ENCODE data around the gene GMFB. TPM values are rescaled to one million over a fixed set of nuclear protein-coding genes. Genes with fewer than 3 reads are reported as not detected.

GMFB gene
- polyA plus RNA-seq, 2 of the 4 experiments (the other 2 are of a cell fraction) = 45.5 to 66.7 TPM

DNA sequence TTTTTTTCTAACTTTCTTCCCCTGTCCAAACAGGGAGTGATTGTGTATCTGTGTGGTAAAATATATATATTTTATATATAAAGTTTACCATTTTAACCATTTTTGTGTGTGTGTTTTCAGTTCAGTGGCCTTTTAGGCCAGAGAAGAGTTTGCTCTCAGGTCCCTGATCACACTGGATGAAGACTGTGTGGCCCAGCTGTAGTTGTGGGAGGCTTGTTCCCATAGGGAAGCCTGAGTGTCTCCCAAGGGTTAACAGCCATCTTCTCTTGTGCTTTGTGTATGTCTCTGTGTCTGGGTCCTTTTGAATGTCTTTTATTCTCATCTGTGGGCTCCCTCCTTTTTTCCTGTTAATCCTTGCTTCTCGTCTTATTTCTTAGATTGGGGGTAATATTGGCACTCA, 44.3 kb upstream of the GMFB start:
- ChIA-PET POLR2A (no interaction called here), CTCF (interaction anchor here (0.6 to 1.4 kb wide), 3 partner anchors 229 to 272 kb away, joined by 3 to 4 read pairs (median 4); no protein-coding TSS in a partner anchor)
- 93% methylated on average over 1 of the region's 1 CpG for WGBS (ENCODE audit: missing lambda C conversion rate)
- TF ChIP-seq BHLHE40 (IDR thresholded peaks at IDR 0.05; ENCODE audit: low read depth, low read length) (no peak), CBX8 (IDR thresholded peaks at IDR 0.05) (no peak), NFE2L2 (conservative IDR thresholded peaks at IDR 0.05; ENCODE audit: low read length) (no peak), FOXS1 (CRISPR knock-in tag; IDR thresholded peaks at IDR 0.05) (no peak), TFCP2L1 (CRISPR knock-in tag; IDR thresholded peaks at IDR 0.05) (no peak), RARB (CRISPR knock-in tag; IDR thresholded peaks at IDR 0.05) (no peak), SREBF2 (IDR thresholded peaks at IDR 0.05) (no peak), RCOR1 (IDR thresholded peaks at IDR 0.05; ENCODE audit: low read depth, low read length) (no peak)
- TF ChIP-seq, protein P1, sequence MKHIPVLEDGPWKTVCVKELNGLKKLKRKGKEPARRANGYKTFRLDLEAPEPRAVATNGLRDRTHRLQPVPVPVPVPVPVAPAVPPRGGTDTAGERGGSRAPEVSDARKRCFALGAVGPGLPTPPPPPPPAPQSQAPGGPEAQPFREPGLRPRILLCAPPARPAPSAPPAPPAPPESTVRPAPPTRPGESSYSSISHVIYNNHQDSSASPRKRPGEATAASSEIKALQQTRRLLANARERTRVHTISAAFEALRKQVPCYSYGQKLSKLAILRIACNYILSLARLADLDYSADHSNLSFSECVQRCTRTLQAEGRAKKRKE (CRISPR knock-in tag; IDR thresholded peaks at IDR 0.05; ENCODE audit: low read depth) = no peak
- TF ChIP-seq, protein P2, sequence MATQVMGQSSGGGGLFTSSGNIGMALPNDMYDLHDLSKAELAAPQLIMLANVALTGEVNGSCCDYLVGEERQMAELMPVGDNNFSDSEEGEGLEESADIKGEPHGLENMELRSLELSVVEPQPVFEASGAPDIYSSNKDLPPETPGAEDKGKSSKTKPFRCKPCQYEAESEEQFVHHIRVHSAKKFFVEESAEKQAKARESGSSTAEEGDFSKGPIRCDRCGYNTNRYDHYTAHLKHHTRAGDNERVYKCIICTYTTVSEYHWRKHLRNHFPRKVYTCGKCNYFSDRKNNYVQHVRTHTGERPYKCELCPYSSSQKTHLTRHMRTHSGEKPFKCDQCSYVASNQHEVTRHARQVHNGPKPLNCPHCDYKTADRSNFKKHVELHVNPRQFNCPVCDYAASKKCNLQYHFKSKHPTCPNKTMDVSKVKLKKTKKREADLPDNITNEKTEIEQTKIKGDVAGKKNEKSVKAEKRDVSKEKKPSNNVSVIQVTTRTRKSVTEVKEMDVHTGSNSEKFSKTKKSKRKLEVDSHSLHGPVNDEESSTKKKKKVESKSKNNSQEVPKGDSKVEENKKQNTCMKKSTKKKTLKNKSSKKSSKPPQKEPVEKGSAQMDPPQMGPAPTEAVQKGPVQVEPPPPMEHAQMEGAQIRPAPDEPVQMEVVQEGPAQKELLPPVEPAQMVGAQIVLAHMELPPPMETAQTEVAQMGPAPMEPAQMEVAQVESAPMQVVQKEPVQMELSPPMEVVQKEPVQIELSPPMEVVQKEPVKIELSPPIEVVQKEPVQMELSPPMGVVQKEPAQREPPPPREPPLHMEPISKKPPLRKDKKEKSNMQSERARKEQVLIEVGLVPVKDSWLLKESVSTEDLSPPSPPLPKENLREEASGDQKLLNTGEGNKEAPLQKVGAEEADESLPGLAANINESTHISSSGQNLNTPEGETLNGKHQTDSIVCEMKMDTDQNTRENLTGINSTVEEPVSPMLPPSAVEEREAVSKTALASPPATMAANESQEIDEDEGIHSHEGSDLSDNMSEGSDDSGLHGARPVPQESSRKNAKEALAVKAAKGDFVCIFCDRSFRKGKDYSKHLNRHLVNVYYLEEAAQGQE (IDR thresholded peaks at IDR 0.05) = no peak
- FAIRE-seq (no peak), ATAC-seq (no peak), DNase-seq (ENCODE audit: low read depth in 1 of 2, low spot score in 1 of 2) (no peak)
- no peak overlapping the region for H3K27ac ChIP-seq
- peaks cover 9% of the 10 kb centered on the region; the same call in 1 of the 3 replicates for H3K4me1 ChIP-seq
- no peak overlapping the region for H3K4me3 ChIP-seq
- H3K9me3 ChIP-seq = no peaks in the 10 kb centered on the region
- H3K4me2 ChIP-seq = no peak overlapping the region

DNA sequence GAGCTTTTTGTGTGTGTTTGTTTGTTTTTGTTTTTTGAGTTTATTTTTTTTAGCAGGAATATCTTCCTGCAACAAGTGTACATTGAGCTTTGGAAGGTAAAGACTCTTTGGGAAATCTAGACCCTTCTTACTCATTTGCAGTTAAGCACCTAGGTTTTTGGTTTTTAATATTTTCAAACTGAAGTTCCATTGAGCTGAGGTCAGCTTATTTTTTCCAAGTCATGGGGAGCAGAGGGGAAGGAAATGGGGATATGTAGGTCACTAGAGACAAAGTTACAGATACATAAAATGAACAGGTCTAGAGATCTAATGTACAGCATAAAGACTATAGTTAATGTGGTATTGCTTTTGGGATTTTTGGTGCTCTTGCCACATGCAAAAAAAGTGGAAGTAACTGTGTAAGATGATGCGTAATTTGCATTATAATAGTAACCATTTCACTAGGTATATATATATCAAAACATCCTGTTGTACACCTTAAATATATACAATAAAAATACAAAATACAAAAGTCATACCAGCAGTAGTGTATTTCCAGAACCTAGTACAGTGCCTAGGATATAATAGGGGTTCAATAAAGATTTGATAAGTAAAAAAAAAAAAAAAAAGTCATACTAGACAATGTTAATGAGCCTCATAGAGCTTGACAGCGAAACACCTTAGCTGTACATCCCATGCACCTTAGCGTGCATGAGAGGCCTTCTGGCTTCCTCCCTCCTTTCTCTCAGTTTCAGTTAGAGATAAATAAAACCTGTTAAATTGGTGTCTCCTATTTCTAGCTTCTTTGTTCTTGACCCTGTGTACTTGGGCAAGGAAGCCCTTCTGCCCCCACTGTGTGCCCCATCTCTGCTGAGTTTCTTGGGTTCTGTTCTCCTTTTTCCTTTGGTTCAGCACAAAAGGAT, 43.6 kb upstream of the GMFB start:
- ChIA-PET CTCF (interaction anchor here (0.6 to 1.4 kb wide), 5 partner anchors 23 to 273 kb away, joined by 3 to 5 read pairs (median 4); partner anchors contain the start of gene CGRRF1), POLR2A (no interaction called here)
- no peak for FAIRE-seq

DNA sequence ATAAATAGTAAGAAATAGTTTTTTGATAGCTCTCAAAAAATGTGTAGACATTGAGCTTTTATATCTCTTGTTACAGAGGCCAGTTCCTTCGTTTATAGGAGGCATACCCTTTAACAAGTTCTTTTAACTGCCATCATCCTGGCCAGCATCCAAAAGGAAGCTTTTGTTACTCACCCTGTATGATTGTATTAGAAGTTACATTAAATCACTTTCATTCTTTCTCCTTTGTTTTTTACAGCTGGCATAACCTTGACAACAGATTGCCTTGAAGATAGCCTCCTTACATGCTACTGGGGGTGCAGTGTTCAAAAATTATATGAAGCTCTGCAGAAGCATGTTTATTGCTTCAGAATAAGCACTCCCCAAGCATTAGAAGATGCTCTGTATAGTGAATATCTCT, 41.0 kb upstream of the GMFB start:
- TF ChIP-seq HOXB13 (CRISPR knock-in tag; IDR thresholded peaks at IDR 0.05; ENCODE audit: low read depth) = no peak
- no peak for TF ChIP-seq PHF8 (IDR thresholded peaks at IDR 0.05; ENCODE audit: borderline replicate concordance, low read depth)
- TF ChIP-seq JUN (IDR thresholded peaks at IDR 0.05) = no peak
- POLR2A ChIA-PET = interaction anchor here (1.1 kb wide), 1 partner anchor 20 kb away, joined by 4 read pairs; the partner anchor contains the start of gene CGRRF1
- FAIRE-seq = peak; percentile 61

More for the DNA sequence above, 43.6 kb upstream of the GMFB start:
- no peak for ATAC-seq
- Histone ChIP-seq H3K4me3 (no peak overlapping the region), H3K4me1 (peaks cover 4% of the 10 kb centered on the region; the same call in 1 of the 3 replicates), H3K4me2 (no peak overlapping the region), H3K27ac (no peak overlapping the region), H3K9me3 (no peaks in the 10 kb centered on the region)
- DNase-seq (ENCODE audit: low read depth in 1 of 2, low spot score in 1 of 2) = no peak
- TF ChIP-seq RAD21 (conservative IDR thresholded peaks at IDR 0.05 in 1 of 2, IDR thresholded peaks at IDR 0.05 in 1 of 2) = no peak
- peak; percentile 86 for TF ChIP-seq MAFK (IDR thresholded peaks at IDR 0.05; ENCODE audit: partially characterized antibody)
- WGBS (ENCODE audit: missing lambda C conversion rate) = 97% methylated on average over 3 of the region's 3 CpGs

More for the DNA sequence above, 41.0 kb upstream of the GMFB start:
- Histone ChIP-seq H3K27ac (no peak overlapping the region), H3K4me3 (no peak overlapping the region), H3K9me3 (no peaks in the 10 kb centered on the region), H3K4me1 (no peaks in the 10 kb centered on the region), H3K4me2 (no peak overlapping the region)
- WGBS (ENCODE audit: missing lambda C conversion rate) = 32% methylated on average over 1 of the region's 1 CpG
- DNase-seq (ENCODE audit: low read depth in 1 of 2, low spot score in 1 of 2) = no peak
- CTCF ChIA-PET = interaction anchor here (1.3 to 1.6 kb wide), 3 partner anchors 243 to 276 kb away, joined by 4 read pairs; no protein-coding TSS in a partner anchor
- no peak for ATAC-seq

All from A549 (cell line).